ENCODE results near the gene MYOM1.
A peak's percentile ranks its signal among the peaks of the same experiment; 100 is the strongest.

The MYOM1 gene

DNA sequence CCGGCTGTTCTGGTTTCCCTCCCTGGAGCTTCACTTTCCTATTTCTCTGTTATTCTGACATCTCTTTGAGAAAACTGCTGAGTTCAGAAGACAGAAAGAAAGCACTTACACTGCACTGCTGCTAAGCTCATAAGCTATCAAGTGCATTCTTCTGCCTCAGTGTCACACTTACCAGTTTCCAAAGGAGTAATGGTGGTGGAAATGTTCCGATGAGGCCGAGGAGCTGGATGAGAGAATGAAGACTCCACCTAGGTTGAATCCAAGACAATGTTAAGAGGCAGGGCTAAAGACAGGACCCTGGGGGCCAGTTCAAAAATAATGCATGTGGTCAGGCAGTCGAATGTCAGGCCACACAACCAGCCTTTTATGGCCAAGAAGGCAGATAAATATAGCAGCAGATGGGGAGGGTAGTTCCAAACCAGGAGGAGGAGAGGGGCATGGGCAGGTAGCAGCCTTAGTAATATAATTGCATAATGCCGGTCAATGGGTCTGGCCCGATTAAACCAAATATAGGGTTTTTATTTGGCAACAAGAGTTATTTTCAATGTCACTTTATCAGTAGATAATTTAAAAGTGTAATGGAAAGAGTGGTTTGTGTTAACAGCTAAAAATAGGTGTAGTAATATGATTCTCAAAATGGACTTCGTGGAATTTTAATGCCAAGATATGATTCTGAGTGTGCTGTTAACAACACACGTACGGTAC, at the start of gene MYOM1:
Gene MYOM1 (minus strand): TSS at position 338 of the 705 bp plus-strand sequence. CDS start 4,745 bp downstream, outside the sequence.
- H3K36me3 ChIP-seq (ENCODE audit: insufficient read depth, insufficient read length, low read length) = no peaks in the 10 kb centered on the region
- TF ChIP-seq YY1 (IDR thresholded peaks at IDR 0.05; ENCODE audit: insufficient read depth, insufficient read length) (no peak), ZNF274 (IDR thresholded peaks at IDR 0.05; ENCODE audit: low read depth, low read length) (no peak), SUZ12 (IDR thresholded peaks at IDR 0.05; ENCODE audit: extremely low read depth, insufficient read depth, insufficient read length) (no peak)
- DNase-seq (ENCODE audit: low read depth, low spot score) = no peak
- no peaks in the 10 kb centered on the region for H3K9me3 ChIP-seq (ENCODE audit: insufficient read depth, low read length)
- H3K27me3 ChIP-seq (ENCODE audit: insufficient read depth, insufficient read length) = no peaks in the 10 kb centered on the region
- no peaks in the 10 kb centered on the region for H3K4me1 ChIP-seq (ENCODE audit: insufficient read depth, insufficient read length)
- H3K4me3 ChIP-seq (ENCODE audit: insufficient read length, low read depth) = no peak within 1 kb of the TSS
- H3K9ac ChIP-seq (ENCODE audit: insufficient read length, low read depth) = no peak within 1 kb of the TSS

DNA sequence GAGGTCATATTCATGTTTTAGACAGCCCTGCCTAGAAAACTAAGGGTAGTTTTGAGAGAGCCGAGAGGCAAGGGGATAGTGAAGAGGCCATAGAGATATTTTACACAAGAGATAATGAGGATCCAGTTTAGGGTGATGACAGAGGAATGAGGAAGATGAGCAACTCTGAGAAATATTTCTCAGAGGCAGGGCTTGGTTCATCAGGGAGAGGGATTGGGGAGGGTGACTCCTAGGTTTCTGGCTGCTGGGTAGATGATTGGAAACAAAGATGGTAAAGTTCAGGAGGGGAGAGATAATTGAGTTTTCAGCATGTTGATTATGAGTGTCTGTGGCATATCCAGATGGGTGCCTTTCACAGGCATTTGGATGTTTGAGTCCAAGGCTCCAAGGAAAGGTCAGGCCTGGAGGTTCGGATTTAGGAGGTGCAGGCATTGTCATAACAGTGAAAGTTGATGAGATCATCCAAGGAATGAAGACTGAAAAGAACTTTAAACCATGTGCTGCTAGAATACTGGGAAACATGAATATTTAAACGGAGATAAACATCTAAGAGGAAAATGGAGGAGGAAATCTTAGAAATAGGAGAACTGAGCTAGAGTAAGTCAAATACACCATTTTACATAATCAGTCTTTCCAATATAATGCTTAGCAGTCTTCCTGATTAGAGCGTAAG, 49.6 kb upstream of the MYOM1 start:
- DNase-seq (ENCODE audit: low read depth, low spot score) = no peak
- no peaks in the 10 kb centered on the region for H3K4me1 ChIP-seq (ENCODE audit: insufficient read depth, insufficient read length)

DNA sequence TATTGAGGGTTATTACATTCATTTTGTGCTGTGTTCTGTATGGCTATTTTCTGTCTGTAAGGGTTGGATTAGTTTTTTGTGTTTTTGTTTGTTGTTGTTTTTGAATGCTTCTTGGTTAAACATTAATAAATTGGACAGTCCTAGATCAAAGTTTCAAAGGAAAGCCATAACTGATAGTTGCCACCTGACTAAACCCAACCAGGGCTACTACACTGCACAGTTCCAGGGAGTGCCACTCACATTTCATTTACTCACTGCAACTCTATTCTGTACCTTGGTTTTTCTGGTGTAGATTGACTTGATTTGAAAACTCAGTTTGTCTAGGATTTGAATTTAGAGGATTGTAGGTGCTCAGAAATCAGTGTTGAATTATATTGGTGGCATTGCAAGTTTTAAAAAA, 48.5 kb upstream of the MYOM1 start:
- DNase-seq (ENCODE audit: low read depth, low spot score) = no peak
- no peaks in the 10 kb centered on the region for H3K9me3 ChIP-seq (ENCODE audit: insufficient read depth, low read length)
- no peaks in the 10 kb centered on the region for H3K27me3 ChIP-seq (ENCODE audit: insufficient read depth, insufficient read length)
- no peak for TF ChIP-seq ZNF274 (IDR thresholded peaks at IDR 0.05; ENCODE audit: low read depth, low read length)
- no peak for TF ChIP-seq YY1 (IDR thresholded peaks at IDR 0.05; ENCODE audit: insufficient read depth, insufficient read length)
- no peak for TF ChIP-seq SUZ12 (IDR thresholded peaks at IDR 0.05; ENCODE audit: extremely low read depth, insufficient read depth, insufficient read length)
- no peaks in the 10 kb centered on the region for H3K4me1 ChIP-seq (ENCODE audit: insufficient read depth, insufficient read length)
- no peak overlapping the region for H3K4me3 ChIP-seq (ENCODE audit: insufficient read length, low read depth)
- H3K9ac ChIP-seq (ENCODE audit: insufficient read length, low read depth) = no peak overlapping the region
- peaks cover 9% of the 10 kb centered on the region for H3K36me3 ChIP-seq (ENCODE audit: insufficient read depth, insufficient read length, low read length)

More for the DNA sequence above, 49.6 kb upstream of the MYOM1 start:
- TF ChIP-seq ZNF274 (IDR thresholded peaks at IDR 0.05; ENCODE audit: low read depth, low read length) (no peak), SUZ12 (IDR thresholded peaks at IDR 0.05; ENCODE audit: extremely low read depth, insufficient read depth, insufficient read length) (no peak), YY1 (IDR thresholded peaks at IDR 0.05; ENCODE audit: insufficient read depth, insufficient read length) (no peak)
- Histone ChIP-seq H3K27me3 (ENCODE audit: insufficient read depth, insufficient read length) (no peaks in the 10 kb centered on the region), H3K36me3 (ENCODE audit: insufficient read depth, insufficient read length, low read length) (peaks cover 19% of the 10 kb centered on the region), H3K4me3 (ENCODE audit: insufficient read length, low read depth) (no peak overlapping the region), H3K9ac (ENCODE audit: insufficient read length, low read depth) (no peak overlapping the region), H3K9me3 (ENCODE audit: insufficient read depth, low read length) (no peaks in the 10 kb centered on the region)

DNA sequence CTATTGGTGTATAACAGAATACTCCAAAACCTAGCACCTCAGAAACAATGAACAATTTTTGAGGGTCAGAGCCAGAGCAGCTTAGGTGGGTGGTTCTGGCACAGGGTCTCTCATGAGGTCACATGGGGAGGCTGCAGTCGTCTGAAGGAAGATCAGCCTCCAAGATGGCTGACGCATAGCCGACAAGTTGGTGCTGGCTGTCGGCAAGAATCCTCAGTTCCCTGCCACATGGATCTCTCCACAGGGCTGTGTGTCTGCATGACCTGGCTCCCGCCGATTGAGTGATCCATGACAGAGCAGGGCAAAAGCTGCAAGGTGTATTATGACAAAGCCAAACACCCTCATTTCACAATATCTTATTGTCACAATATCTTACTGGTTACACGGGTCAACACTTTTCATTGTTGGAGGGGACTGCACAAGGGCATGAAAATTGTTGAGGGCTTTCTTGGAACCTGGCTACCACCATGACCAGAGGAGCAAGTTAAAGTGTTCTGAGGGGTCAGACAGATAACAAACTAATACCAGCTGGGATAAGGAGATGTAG, 46.4 kb upstream of the MYOM1 start:
- H3K4me3 ChIP-seq (ENCODE audit: insufficient read length, low read depth) = no peak overlapping the region
- TF ChIP-seq YY1 (IDR thresholded peaks at IDR 0.05; ENCODE audit: insufficient read depth, insufficient read length) = no peak
- no peak for TF ChIP-seq SUZ12 (IDR thresholded peaks at IDR 0.05; ENCODE audit: extremely low read depth, insufficient read depth, insufficient read length)
- TF ChIP-seq ZNF274 (IDR thresholded peaks at IDR 0.05; ENCODE audit: low read depth, low read length) = no peak
- H3K9me3 ChIP-seq (ENCODE audit: insufficient read depth, low read length) = no peaks in the 10 kb centered on the region
- H3K27me3 ChIP-seq (ENCODE audit: insufficient read depth, insufficient read length) = no peaks in the 10 kb centered on the region
- H3K36me3 ChIP-seq (ENCODE audit: insufficient read depth, insufficient read length, low read length) = peaks cover 5% of the 10 kb centered on the region
- DNase-seq (ENCODE audit: low read depth, low spot score) = no peak
- no peaks in the 10 kb centered on the region for H3K4me1 ChIP-seq (ENCODE audit: insufficient read depth, insufficient read length)
- no peak overlapping the region for H3K9ac ChIP-seq (ENCODE audit: insufficient read length, low read depth)

DNA sequence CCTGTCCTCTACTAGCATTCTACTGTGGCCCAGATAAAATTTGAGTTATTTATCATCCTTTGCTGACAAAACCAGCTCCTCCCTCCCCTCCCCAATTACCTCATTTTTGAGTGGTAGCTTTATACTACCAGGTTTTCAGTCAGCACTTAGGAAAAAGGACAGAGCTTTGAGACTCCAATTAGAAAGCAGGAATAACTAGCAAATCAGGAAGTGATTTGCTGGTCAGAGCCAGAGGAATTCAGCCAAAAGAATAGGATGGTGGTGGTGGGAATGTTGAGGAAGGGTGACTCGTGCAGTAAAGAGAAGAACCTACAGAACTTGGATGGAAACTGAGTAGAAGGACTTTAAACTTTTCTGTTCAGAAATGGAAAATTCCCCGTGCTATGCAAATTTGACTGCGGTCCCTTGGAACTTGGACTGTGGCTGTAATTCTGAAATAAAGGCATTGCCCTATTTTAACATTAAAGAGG, 45.8 kb upstream of the MYOM1 start:
- no peak for DNase-seq (ENCODE audit: low read depth, low spot score)
- no peaks in the 10 kb centered on the region for H3K4me1 ChIP-seq (ENCODE audit: insufficient read depth, insufficient read length)
- H3K9me3 ChIP-seq (ENCODE audit: insufficient read depth, low read length) = no peaks in the 10 kb centered on the region
- H3K4me3 ChIP-seq (ENCODE audit: insufficient read length, low read depth) = no peak overlapping the region
- no peaks in the 10 kb centered on the region for H3K27me3 ChIP-seq (ENCODE audit: insufficient read depth, insufficient read length)
- H3K36me3 ChIP-seq (ENCODE audit: insufficient read depth, insufficient read length, low read length) = peaks cover 5% of the 10 kb centered on the region
- no peak overlapping the region for H3K9ac ChIP-seq (ENCODE audit: insufficient read length, low read depth)
- TF ChIP-seq ZNF274 (IDR thresholded peaks at IDR 0.05; ENCODE audit: low read depth, low read length) (no peak), SUZ12 (IDR thresholded peaks at IDR 0.05; ENCODE audit: extremely low read depth, insufficient read depth, insufficient read length) (no peak), YY1 (IDR thresholded peaks at IDR 0.05; ENCODE audit: insufficient read depth, insufficient read length) (no peak)

DNA sequence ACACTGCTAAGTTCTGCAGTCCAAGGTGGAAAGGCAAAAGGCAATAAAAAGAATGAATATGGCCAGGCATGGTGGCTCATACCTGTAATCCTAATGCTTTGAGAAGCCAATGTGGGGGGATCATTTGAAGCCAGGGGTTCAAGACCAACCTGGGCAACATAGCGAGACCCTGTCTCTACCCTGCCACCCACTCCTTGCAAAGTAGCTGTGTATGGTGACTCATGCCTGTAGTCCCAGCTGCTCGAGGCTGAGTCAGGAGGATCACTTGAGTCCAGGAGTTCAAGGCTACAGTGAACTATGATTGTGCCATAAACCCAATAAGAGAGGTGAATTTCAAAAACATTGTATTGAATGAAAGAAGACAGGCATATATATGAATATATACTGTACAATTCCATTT, 44.6 kb upstream of the MYOM1 start:
- H3K9ac ChIP-seq (ENCODE audit: insufficient read length, low read depth) = no peak overlapping the region
- H3K9me3 ChIP-seq (ENCODE audit: insufficient read depth, low read length) = no peaks in the 10 kb centered on the region
- peaks cover 5% of the 10 kb centered on the region for H3K36me3 ChIP-seq (ENCODE audit: insufficient read depth, insufficient read length, low read length)
- no peak for DNase-seq (ENCODE audit: low read depth, low spot score)
- H3K27me3 ChIP-seq (ENCODE audit: insufficient read depth, insufficient read length) = no peaks in the 10 kb centered on the region
- H3K4me3 ChIP-seq (ENCODE audit: insufficient read length, low read depth) = no peak overlapping the region
- TF ChIP-seq ZNF274 (IDR thresholded peaks at IDR 0.05; ENCODE audit: low read depth, low read length) = no peak
- no peak for TF ChIP-seq YY1 (IDR thresholded peaks at IDR 0.05; ENCODE audit: insufficient read depth, insufficient read length)
- no peak for TF ChIP-seq SUZ12 (IDR thresholded peaks at IDR 0.05; ENCODE audit: extremely low read depth, insufficient read depth, insufficient read length)
- no peaks in the 10 kb centered on the region for H3K4me1 ChIP-seq (ENCODE audit: insufficient read depth, insufficient read length)

DNA sequence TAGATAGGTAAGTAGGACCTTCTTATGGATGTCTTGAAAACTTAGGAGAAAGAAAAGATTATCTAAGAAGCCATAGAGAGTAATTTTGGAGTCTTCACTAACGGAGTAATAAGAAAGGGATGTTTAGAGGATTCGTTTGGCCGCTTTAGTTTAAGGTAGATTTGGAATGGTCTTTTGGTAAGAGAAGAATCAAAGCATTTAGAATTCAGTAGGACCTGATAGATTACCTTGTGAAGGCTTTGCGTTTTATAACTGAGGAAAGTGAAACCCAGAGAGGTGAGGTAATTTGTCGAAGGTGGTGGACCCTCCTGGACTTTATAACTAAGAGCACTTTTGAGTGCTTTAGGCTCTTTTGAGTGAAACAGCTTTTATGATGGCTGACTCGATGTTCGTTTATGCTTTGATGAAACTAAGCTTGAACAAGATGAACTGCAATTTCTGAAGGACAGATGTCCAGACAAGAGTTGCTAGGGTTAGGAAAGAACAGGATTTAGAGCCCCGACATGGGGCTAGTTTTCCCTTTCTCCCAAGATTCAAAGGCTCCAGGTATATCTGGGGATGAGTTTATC, 43.4 kb upstream of the MYOM1 start:
- Histone ChIP-seq H3K4me1 (ENCODE audit: insufficient read depth, insufficient read length) (no peaks in the 10 kb centered on the region), H3K9me3 (ENCODE audit: insufficient read depth, low read length) (no peaks in the 10 kb centered on the region), H3K27me3 (ENCODE audit: insufficient read depth, insufficient read length) (no peaks in the 10 kb centered on the region), H3K4me3 (ENCODE audit: insufficient read length, low read depth) (peak overlapping the region; percentile 86), H3K36me3 (ENCODE audit: insufficient read depth, insufficient read length, low read length) (peaks cover 13% of the 10 kb centered on the region), H3K9ac (ENCODE audit: insufficient read length, low read depth) (peak overlapping the region; percentile 93)
- DNase-seq (ENCODE audit: low read depth, low spot score) = no peak
- TF ChIP-seq YY1 (IDR thresholded peaks at IDR 0.05; ENCODE audit: insufficient read depth, insufficient read length) (no peak), SUZ12 (IDR thresholded peaks at IDR 0.05; ENCODE audit: extremely low read depth, insufficient read depth, insufficient read length) (no peak), ZNF274 (IDR thresholded peaks at IDR 0.05; ENCODE audit: low read depth, low read length) (no peak)
